Neural progenitor cell (in vitro differentiated cells): ENCODE measurements around the gene ZMYM4. TPM values are rescaled to one million over a fixed set of nuclear protein-coding genes. Genes with fewer than 3 reads are reported as not detected.

Source experiments
- DNase-seq: peaks from one replicate; pipeline ENCODE4 v3.0.0-alpha.2; 2016; ENCODE audit warnings: low spot score
- H2AFZ ChIP-seq: fragments of 200-600 bp; sonication (generic); replicated peaks from 2 replicates; pipeline ENCODE4 v1.6.1; 2016; ENCODE audit warnings: antibody characterized with exemption
- H3F3A ChIP-seq: fragments of 200-600 bp; sonication (generic); 2 replicates; pipeline ENCODE4 v1.6.1; 2016; ENCODE audit warnings: antibody characterized with exemption, low read depth
- H3K27ac ChIP-seq: fragments of 200-600 bp; sonication (generic); 2 replicates; pipeline ENCODE4 v1.5.1; 2016; ENCODE audit warnings: mild to moderate bottlenecking
- H3K27me3 ChIP-seq: fragments of 200-600 bp; sonication (generic); 2 replicates; pipeline ENCODE4 v1.6.1; 2016; ENCODE audit warnings: mild to moderate bottlenecking, moderate library complexity
- H3K36me3 ChIP-seq: fragments of 200-600 bp; sonication (generic); 2 replicates; pipeline ENCODE4 v1.5.1; 2016
- H3K4me1 ChIP-seq: fragments of 200-600 bp; sonication (generic); 2 replicates; pipeline ENCODE4 v1.6.1; 2016; ENCODE audit warnings: mixed run types
- H3K4me2 ChIP-seq: fragments of 200-600 bp; sonication (generic); 2 replicates; pipeline ENCODE4 v1.6.1; 2016
- H3K4me3 ChIP-seq: fragments of 200-600 bp; sonication (generic); 2 replicates; pipeline ENCODE4 v1.5.1; 2016
- H3K79me2 ChIP-seq: fragments of 200-600 bp; sonication (generic); 2 replicates; pipeline ENCODE4 v1.6.1; 2016; ENCODE audit warnings: low read depth
- H3K9ac ChIP-seq: fragments of 200-600 bp; sonication (generic); 2 replicates; pipeline ENCODE4 v1.6.1; 2016
- H3K9me3 ChIP-seq: fragments of 200-600 bp; sonication (generic); 2 replicates; pipeline ENCODE4 v1.5.1; 2016; ENCODE audit warnings: low read depth
- H4K20me1 ChIP-seq: fragments of 200-600 bp; sonication (generic); 2 replicates; pipeline ENCODE4 v1.6.1; 2016; ENCODE audit warnings: low read depth
- H3K27ac Mint-ChIP-seq: 3 replicates; pipeline ENCODE4 v1.8.0; 2021; ENCODE audit warnings: mixed read lengths
- H3K27me3 Mint-ChIP-seq: 2 replicates; pipeline ENCODE4 v1.8.0; 2022; ENCODE audit warnings: low read depth, mild to moderate bottlenecking, inconsistent platforms, moderate library complexity, mixed read lengths; ENCODE audit not compliant: insufficient read depth
- H3K36me3 Mint-ChIP-seq: 3 replicates; pipeline ENCODE4 v1.8.0; 2021; ENCODE audit warnings: mixed read lengths
- H3K4me1 Mint-ChIP-seq: 3 replicates; pipeline ENCODE4 v1.8.0; 2021; ENCODE audit warnings: mixed read lengths
- H3K4me3 Mint-ChIP-seq: 3 replicates; pipeline ENCODE4 v1.8.0; 2021; ENCODE audit warnings: mild to moderate bottlenecking, moderate library complexity, mixed read lengths
- H3K9me3 Mint-ChIP-seq: 3 replicates; pipeline ENCODE4 v1.8.0; 2020; ENCODE audit warnings: mixed read lengths
- CTCF ChIP-seq: fragments of 200-600 bp; sonication (generic); IDR thresholded peaks from 2 replicates; pipeline ENCODE4 v1.5.1; 2017; ENCODE audit warnings: antibody characterized with exemption, mild to moderate bottlenecking
- EZH2 ChIP-seq: fragments of 200-600 bp; sonication (generic); IDR thresholded peaks from 2 replicates; pipeline ENCODE4 v1.6.1; 2017; ENCODE audit warnings: antibody characterized with exemption, mild to moderate bottlenecking, moderate library complexity
- EZH2phosphoT487 ChIP-seq: fragments of 200-600 bp; sonication (generic); IDR thresholded peaks from 2 replicates; pipeline ENCODE4 v1.6.1; 2017; ENCODE audit warnings: antibody characterized with exemption
- total RNA-seq: library from RNA; depleted of rRNA; stranded (reverse); fragments of >200 nt; gene quantifications from 2 replicates; pipeline ENCODE4 v1.2.3, GENCODE V29; 2015; ENCODE audit warnings: low replicate concordance

Gene ZMYM4
- total RNA-seq, 1 donor from 2014 or later: 106 TPM

GRCh38 chr1:35278886-35279554, 10.5 kb downstream of the ZMYM4 start:
- Histone ChIP-seq H3K36me3 (peaks cover 3% of the 10 kb centered on the region), H2AFZ (no peak overlapping the region), H3K27me3 (no peaks in the 10 kb centered on the region), H3K4me3 (no peak overlapping the region), H4K20me1 (peaks cover 33% of the 10 kb centered on the region), H3F3A (peaks cover 14% of the 10 kb centered on the region), H3K4me2 (no peak overlapping the region), H3K79me2 (peaks cover 100% of the 10 kb centered on the region), H3K9me3 (peaks cover 3% of the 10 kb centered on the region), H3K4me1 (peaks cover 25% of the 10 kb centered on the region), H3K27ac (no peak overlapping the region), H3K9ac (no peak overlapping the region)
- Mint-ChIP-seq H3K4me1 (no peaks in the 10 kb centered on the region), H3K9me3 (peaks cover 59% of the 10 kb centered on the region), H3K27me3 (no peaks in the 10 kb centered on the region), H3K4me3 (no peak overlapping the region), H3K27ac (no peak overlapping the region), H3K36me3 (peaks cover 61% of the 10 kb centered on the region)
- no peak for TF ChIP-seq EZH2phosphoT487
- no peak for TF ChIP-seq CTCF
- no peak for TF ChIP-seq EZH2
- no peak for DNase-seq

- Histone ChIP-seq H3F3A (peaks cover 14% of the 10 kb centered on the region), H4K20me1 (peaks cover 30% of the 10 kb centered on the region), H3K9ac (no peak overlapping the region), H3K27ac (no peak overlapping the region), H3K4me2 (no peak overlapping the region), H3K9me3 (peaks cover 3% of the 10 kb centered on the region), H3K36me3 (peaks cover 5% of the 10 kb centered on the region), H3K27me3 (no peaks in the 10 kb centered on the region), H3K4me1 (peaks cover 25% of the 10 kb centered on the region), H2AFZ (no peak overlapping the region), H3K79me2 (peaks cover 100% of the 10 kb centered on the region), H3K4me3 (no peak overlapping the region)
- DNase-seq: no peak
- Mint-ChIP-seq H3K9me3 (peaks cover 63% of the 10 kb centered on the region), H3K4me1 (no peaks in the 10 kb centered on the region), H3K27ac (no peak overlapping the region), H3K36me3 (peaks cover 63% of the 10 kb centered on the region), H3K4me3 (no peak overlapping the region), H3K27me3 (no peaks in the 10 kb centered on the region)
- TF ChIP-seq EZH2 (no peak), CTCF (no peak), EZH2phosphoT487 (no peak)
These were observed 11.0 kb downstream of the ZMYM4 start for GRCh38 chr1:35279555-35279904.

GRCh38 chr1:35280006-35280405, 11.5 kb downstream of the ZMYM4 start:
- Histone ChIP-seq H3K79me2 (peaks cover 100% of the 10 kb centered on the region), H4K20me1 (peaks cover 25% of the 10 kb centered on the region), H3K36me3 (peaks cover 6% of the 10 kb centered on the region), H3F3A (peaks cover 14% of the 10 kb centered on the region), H2AFZ (no peak overlapping the region), H3K4me3 (no peak overlapping the region), H3K9ac (no peak overlapping the region), H3K27me3 (no peaks in the 10 kb centered on the region), H3K4me2 (no peak overlapping the region), H3K4me1 (peaks cover 22% of the 10 kb centered on the region), H3K27ac (no peak overlapping the region), H3K9me3 (peaks cover 3% of the 10 kb centered on the region)
- no peak for DNase-seq
- H3K36me3 Mint-ChIP-seq: peaks cover 66% of the 10 kb centered on the region
- H3K9me3 Mint-ChIP-seq: peaks cover 68% of the 10 kb centered on the region
- no peak for TF ChIP-seq EZH2phosphoT487
- no peak for TF ChIP-seq CTCF
- no peak for TF ChIP-seq EZH2
- H3K4me3 Mint-ChIP-seq: no peak overlapping the region
- no peaks in the 10 kb centered on the region for H3K4me1 Mint-ChIP-seq
- H3K27ac Mint-ChIP-seq: no peak overlapping the region
- no peaks in the 10 kb centered on the region for H3K27me3 Mint-ChIP-seq
